SW480 (cell line): ENCODE results near the gene TLCD1.
A peak's percentile ranks its signal among the peaks of the same experiment; 100 is the strongest.

Experiments used
- DNase-seq: peaks from one replicate; pipeline ENCODE4 v3.0.0-alpha.2; 2016; ENCODE audit warnings: low spot score

TLCD1 gene

DNA sequence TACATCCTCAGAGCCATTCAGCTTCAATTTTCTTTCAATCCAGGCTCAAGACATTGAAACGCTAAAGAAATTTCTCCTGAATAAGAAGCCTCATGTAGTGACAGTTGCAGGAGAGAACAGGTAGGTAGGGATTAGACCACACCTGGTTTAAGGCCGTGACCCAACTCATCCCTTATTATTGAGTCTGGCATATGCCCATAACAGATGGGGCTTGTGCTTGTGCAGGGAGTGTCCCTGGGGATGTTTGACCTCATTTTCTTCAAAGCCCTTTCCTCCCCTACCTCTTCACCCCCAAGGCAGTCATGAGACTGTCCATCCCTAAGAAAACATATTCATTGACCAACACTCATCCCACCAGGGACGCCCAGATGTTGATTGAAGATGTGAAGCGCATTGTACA is 39.7 kb downstream of the TLCD1 start:
- DNase-seq, result no peak

DNA sequence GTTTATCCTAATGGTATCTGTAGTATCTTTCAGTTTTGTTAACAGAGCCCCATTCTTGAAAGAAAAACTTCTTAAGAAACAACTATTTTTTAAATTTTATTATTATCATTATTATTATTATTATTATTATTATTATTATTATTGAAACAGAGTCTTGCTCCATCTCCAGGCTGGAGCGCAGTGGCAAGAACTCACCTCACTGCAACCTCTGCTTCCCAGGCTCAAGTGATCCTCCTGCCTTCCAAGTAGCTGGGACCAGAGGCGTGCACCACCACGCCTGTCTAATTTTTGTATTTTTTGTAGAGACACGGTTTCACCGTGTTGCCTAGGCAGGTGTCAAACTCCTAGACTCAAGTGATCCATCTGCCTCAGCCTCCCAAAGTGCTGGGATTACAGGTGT is 40.7 kb downstream of the TLCD1 start:
- DNase-seq, result no peak

DNA sequence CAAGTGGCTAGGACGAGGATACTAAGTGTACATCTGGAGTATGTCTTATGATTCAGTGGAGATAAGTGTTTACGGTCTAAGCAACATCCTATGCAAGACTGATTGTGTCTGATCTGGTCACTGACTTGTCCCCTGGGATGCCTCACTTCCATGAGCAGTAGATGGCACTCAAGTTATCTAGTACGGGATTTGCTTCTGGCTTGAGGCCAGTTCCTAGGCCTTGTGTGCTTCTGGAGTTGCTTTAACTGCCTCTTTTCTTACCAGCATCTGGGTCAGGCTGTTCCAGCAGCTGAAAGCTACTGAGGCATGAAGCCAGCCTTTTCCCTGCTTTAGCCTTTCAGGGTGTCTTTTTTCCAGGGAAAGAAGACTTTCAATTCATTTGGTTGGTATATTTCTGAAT is 41.1 kb downstream of the TLCD1 start:
- DNase-seq, result no peak

DNA sequence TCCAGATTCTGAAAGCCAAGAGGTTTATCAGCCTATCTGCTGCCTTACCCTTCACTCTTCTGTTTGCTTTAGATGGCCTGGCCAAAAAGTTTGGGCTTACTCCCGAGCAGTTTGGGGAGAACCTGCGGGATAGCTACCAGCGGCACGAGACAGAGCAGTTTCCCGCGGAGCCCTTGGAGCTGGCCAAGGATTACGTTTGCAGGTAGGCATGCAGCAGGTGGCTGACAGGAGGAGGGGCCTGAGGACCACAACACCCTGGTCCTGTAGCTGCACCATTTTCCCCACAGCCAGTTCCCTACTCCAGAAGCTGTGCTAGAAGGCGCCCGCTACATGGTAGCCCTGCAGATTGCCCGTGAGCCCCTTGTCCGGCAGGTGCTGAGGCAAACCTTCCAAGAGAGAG is 43.4 kb downstream of the TLCD1 start:
- DNase-seq, result no peak

DNA sequence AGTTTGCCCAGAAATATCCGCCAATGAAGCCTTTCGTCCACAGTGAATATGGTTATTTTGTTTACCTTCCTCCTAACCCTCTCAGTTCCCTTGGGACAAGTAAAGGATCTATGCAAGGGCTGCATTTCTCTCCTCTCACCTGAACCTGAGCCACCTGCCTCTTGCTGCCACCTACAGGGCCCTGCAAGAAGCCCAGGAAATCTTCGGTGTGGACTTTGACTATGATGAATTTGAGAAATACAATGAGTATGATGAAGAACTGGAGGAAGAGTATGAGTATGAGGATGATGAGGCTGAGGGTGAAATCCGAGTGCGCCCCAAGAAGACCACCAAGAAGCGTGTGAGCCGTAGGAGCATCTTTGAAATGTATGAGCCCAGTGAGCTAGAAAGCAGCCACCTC is 50.1 kb downstream of the TLCD1 start:
- peak; percentile 26 for DNase-seq

DNA sequence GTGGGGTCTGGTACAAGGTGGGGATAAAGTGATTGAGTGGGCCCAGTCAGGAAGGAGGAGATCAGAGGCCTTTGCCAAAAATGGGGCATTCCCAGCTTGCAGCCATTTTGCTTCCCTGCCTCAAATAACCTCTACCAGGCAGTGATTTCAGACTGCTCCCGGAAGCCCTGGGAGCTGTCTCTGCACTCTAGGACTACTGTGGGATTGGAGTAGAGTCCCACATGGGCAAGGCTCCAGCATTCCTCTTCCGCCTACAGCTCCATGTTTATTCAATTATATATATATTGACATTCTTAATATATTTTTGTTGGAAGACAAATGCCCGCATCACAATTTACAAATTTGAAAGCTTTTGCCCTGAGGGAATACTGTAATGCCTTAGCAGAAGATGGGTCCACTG is 50.5 kb downstream of the TLCD1 start:
- no peak for DNase-seq
